RWPE1 (cell line): ENCODE results near the gene SCAP.

ENCODE experiments used
- CTCF ChIA-PET: fragments of 350-600 bp; sonication (Branson Sonifier 250); formaldehyde crosslinking; extraction: SDS; loops from one replicate; lab custom pipeline; 2021; lab: Yijun Ruan, JAX
- POLR2A ChIA-PET: fragments of 400-600 bp; formaldehyde crosslinking; extraction: SDS; loops from one replicate; lab custom pipeline; 2020; ENCODE audit warnings: antibody characterized with exemption; ENCODE audit not compliant: low non-redundant PET; lab: Yijun Ruan, JAX
- DNase-seq: peaks from one replicate; pipeline ENCODE4 v3.0.0; 2012; ENCODE audit warnings: low spot score
- H3K27ac ChIP-seq: fragments of 450-650 bp; 2 replicates; pipeline ENCODE4 v1.5.1; 2017
- TF ChIP-seq, protein P1 (sequence below): fragments of 450-650 bp; conservative IDR thresholded peaks from 2 replicates; pipeline ENCODE4 v1.5.1; 2017; ENCODE audit warnings: low read depth, mild to moderate bottlenecking

Gene SCAP

DNA sequence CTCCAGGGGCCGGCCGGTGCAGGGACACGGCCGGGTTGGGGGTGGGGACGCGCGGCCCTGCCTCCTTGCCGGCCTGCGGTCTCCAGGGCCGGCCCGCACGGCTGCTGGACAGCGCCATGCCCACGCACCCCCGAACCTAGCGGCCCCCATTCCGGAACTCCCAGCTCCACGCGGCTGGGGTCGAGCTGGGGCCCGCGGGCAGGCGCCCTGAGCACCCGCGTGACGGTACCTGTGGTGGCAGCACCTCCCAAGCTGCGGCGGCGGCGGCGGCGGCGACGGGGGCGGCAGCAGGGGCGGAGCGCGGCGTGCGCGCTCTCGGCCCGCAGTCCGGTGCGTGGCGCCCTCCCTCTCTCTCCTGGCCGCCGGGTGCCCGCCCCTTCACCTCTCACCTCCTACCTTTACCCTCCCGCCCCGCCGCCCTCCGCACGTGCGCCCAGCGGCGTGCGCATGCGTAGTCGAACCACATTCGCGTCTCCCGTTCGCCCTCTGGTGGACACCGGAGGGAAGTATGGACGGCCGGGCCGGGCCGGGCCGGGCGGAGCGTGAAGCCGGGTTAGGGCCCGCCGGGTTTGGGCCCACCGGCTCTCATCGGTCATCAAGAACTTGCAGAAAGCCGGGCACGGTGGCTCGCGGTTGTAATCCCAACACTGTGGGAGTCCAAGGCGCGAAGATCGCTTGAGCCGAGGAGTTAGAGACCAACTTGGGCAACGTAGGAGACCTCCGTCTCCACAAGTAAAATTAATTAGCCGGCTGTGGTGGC, at the start of gene SCAP:
TSS of gene SCAP (minus strand) at position 372 of the 760 bp plus-strand sequence. CDS start 32,948 bp downstream, outside the sequence.
- ChIA-PET CTCF (interaction anchor here (0.6 to 2.0 kb wide), 7 partner anchors 10 to 1618 kb away, joined by 3 to 14 read pairs (median 3); partner anchors contain the start of gene QRICH1), POLR2A (no interaction called here)
- TF ChIP-seq, protein P1, sequence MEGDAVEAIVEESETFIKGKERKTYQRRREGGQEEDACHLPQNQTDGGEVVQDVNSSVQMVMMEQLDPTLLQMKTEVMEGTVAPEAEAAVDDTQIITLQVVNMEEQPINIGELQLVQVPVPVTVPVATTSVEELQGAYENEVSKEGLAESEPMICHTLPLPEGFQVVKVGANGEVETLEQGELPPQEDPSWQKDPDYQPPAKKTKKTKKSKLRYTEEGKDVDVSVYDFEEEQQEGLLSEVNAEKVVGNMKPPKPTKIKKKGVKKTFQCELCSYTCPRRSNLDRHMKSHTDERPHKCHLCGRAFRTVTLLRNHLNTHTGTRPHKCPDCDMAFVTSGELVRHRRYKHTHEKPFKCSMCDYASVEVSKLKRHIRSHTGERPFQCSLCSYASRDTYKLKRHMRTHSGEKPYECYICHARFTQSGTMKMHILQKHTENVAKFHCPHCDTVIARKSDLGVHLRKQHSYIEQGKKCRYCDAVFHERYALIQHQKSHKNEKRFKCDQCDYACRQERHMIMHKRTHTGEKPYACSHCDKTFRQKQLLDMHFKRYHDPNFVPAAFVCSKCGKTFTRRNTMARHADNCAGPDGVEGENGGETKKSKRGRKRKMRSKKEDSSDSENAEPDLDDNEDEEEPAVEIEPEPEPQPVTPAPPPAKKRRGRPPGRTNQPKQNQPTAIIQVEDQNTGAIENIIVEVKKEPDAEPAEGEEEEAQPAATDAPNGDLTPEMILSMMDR: peak; percentile 89
- H3K27ac ChIP-seq: peak within 1 kb of the TSS; percentile 82
- peak; percentile 85 for DNase-seq

DNA sequence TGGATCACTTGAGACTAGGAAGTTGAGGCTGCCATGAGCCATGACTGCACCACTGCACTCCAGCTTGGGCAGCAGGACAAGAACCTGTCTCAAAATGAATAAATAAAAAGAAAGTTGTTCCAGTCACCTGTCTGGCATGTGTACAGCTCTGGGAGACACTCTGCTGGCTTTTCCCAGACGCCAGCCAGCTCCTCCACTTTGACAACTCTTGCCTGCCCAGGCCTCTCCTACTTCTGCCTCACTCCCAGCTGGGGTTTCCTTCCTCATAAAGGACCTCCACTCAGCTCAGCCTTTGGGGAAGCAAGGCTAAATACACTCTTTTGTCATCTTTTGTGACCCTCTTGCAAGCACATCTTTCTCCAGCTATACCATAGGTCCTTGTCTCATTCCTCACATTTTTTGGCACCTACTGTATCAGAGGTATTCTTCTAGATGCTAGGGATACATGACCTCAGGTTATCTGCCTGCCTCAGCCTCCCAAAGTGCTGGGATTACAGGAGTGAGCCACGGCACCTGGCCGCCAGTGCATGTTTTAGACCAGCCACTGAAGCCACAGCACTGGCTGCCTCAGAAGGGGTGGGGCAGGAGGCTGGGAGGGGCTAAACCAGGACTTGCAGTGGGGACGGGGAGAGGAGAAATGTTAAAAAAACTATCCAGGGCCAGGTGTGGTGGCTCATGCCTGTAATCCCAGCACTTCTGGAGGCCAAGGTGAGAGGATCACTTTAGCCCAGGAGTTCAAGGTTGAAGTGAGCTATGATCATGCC, 47.8 kb upstream of the SCAP start:
- no peak for DNase-seq
- H3K27ac ChIP-seq: no peak overlapping the region
- CTCF ChIA-PET: no interaction called here
- POLR2A ChIA-PET: no interaction called here
- TF ChIP-seq, protein P1: no peak

DNA sequence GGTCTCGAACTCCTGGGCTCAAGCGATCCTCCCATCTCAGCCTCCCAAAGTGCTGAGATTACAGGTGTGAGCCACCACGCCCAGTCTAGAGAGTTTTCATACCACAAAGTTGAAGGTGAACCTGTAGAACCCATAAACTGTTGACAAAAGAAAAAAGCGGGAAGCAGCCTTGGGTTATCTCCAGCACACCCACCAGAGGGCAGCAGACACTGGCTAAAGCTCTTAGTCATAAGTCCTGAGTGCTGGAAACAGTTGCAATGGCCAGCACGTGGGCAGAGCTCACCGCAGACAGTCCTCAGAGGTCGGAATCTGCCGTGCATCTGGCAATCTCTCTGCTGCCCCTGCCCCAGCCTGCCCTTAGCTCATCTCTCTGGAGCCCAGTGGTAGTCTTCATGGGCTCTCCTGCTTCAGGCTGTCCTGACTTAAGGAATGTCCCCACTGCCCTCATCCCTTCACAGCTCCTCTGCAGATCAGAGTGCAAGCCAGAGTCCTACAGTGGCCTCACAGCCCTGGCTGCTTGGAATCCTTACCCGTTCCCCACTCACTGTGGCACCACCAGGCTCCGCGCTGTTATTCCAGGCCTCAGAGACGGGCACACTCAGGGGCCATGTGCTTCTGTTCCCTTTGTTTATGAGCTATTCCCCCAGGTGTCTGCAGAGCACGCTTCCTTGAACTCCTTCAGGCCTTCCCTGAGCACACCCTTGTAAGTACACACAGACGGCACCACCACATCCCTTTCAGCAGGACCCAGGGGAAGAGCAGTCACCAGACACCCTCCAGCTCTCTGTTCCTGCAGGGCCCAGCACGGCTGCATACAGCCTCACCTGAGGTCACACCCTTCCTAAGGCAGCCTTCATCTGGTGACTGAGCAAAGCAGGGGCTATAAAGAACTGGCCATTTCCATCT, 46.6 kb upstream of the SCAP start:
- TF ChIP-seq, protein P1: peak; percentile 83
- POLR2A ChIA-PET: no interaction called here
- peak overlapping the region; percentile 13; the same call in 1 of the 2 replicates for H3K27ac ChIP-seq
- DNase-seq: peak; percentile 65
- CTCF ChIA-PET: interaction anchor here (0.5 to 1.2 kb wide), 6 partner anchors 20 to 414 kb away, joined by 3 to 5 read pairs (median 4); no protein-coding TSS in a partner anchor

DNA sequence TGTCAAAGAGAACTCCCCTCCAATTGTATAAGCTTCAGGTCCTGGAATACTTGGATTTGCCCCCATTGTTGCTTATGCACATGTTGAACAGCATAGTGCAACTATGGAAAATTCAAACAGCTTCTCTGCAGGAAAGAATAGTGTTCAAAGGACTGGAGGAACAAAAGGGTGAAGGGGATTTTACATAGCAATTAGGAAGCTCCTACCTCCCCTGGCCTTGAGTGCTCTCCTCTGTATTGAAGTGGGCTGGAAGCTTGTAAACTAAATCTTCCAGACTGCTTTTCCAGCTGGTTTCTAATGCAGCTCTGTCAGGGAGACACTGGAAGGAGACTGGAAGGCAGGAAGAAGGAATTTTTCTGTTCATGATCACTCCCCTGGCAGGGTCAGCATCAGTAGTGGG, 45.0 kb upstream of the SCAP start:
- TF ChIP-seq, protein P1: no peak
- CTCF ChIA-PET: no interaction called here
- POLR2A ChIA-PET: no interaction called here
- no peak for DNase-seq
- no peak overlapping the region for H3K27ac ChIP-seq

DNA sequence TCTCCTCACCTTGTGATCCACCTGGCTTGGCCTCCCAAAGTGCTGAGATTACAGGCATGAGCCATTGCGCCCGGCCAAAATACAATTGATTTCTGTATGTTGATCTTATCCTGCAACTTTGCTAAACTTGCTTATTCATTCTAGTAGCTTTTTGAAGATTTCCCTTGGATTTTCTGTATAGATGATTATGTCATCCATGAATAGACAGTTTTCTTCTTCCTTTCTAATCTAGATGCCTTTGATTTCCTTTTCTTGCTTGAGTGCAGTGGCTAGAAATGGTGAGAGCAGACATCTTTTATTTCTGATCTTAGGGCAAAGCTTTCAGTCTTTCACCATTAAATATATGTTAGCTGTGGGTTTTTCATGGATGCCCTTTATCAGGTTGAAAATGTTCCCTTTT, 42.2 kb upstream of the SCAP start:
- POLR2A ChIA-PET: no interaction called here
- TF ChIP-seq, protein P1: no peak
- CTCF ChIA-PET: no interaction called here
- DNase-seq: no peak
- no peak overlapping the region for H3K27ac ChIP-seq
